HCT116 (cell line): Measurements from ENCODE around the gene VAV2. TPM values are rescaled to one million over a fixed set of nuclear protein-coding genes. Genes with fewer than 3 reads are reported as not detected.
"Not testable (repeated sequence)": the region's sequence is repeated elsewhere in the genome, so short reads cannot be mapped to it uniquely, and the experiment has no call there.

ENCODE experiments used
- ATAC-seq: fragments of 200-7000 bp; cut with Tn5 transposase; 2 replicates; pipeline ENCODE4 v1.9.1; 2020; ENCODE audit warnings: mild to moderate bottlenecking, moderate library complexity
- BruUV-seq: library from RNA; stranded (reverse); fragments of 400-500 nt; replicated peaks from 2 replicates; lab custom pipeline; 2021; lab: Mats Ljungman, UMichigan
- CTCF ChIA-PET: fragments of 300-600 bp; sonication (Branson Sonifier 250); formaldehyde crosslinking; loops from one replicate; lab custom pipeline; 2021; ENCODE audit warnings: antibody characterized with exemption; lab: Charles Lee
- POLR2A ChIA-PET: fragments of 300-600, 350-600 bp; sonication (Branson Sonifier 250); formaldehyde crosslinking; loops from one replicate; lab custom pipeline; 2021; ENCODE audit warnings: antibody characterized with exemption; lab: Charles Lee
- RAD21 ChIA-PET, 2 experiments: fragments of 300-600 bp; sonication (Branson Sonifier 250); formaldehyde crosslinking; loops; one replicate each; lab custom pipeline; 2023; ENCODE audit warnings: low total read pairs in 2 of 2; ENCODE audit not compliant: uncharacterized antibody in 2 of 2, unreplicated experiment in 2 of 2, low non-redundant PET in 1 of 2; lab: Charles Lee
- DNase-seq: peaks from one replicate; pipeline ENCODE4 v3.0.0-alpha.2; 2010; ENCODE audit warnings: low read depth, low spot score
- H2AFZ ChIP-seq: fragments of 200-600 bp; shearing (Covaris generic), sonication (generic); 2 replicates; pipeline ENCODE4 v1.6.1; 2017; ENCODE audit warnings: low read depth, mixed run types, mixed read lengths, antibody characterized with exemption, low read length; ENCODE audit not compliant: poor library complexity, severe bottlenecking
- H3K27ac ChIP-seq: 2 replicates; pipeline ENCODE4 v1.5.1; 2012; ENCODE audit warnings: low read depth, low read length
- H3K27me3 ChIP-seq: fragments of 200-600 bp; sonication (generic); 2 replicates; pipeline ENCODE4 v1.6.1; 2016; ENCODE audit warnings: mixed run types, low read length, mixed read lengths; ENCODE audit not compliant: insufficient read depth
- H3K36me3 ChIP-seq, 2 experiments: fragments of 200-500 bp in 1 of 2; fragments of 200-600 bp in 1 of 2; sonication (Bioruptor generic) in 1 of 2; sonication (generic) in 1 of 2; 2 replicates each; pipeline versions ENCODE4 v1.5.1 to v1.6.1; 2014 to 2016; ENCODE audit warnings: low read length in 2 of 2, inconsistent platforms in 1 of 2, mixed read lengths in 1 of 2, mixed run types in 1 of 2; ENCODE audit not compliant: insufficient read depth in 2 of 2, control insufficient read depth in 1 of 2
- H3K4me1 ChIP-seq, 2 experiments: fragments of 200-600 bp in 1 of 2; sonication (generic) in 1 of 2; 2 replicates each; pipeline versions ENCODE4 v1.5.1 to v1.6.1; 2012 to 2017; ENCODE audit warnings: low read length in 2 of 2, inconsistent platforms in 1 of 2, mild to moderate bottlenecking in 1 of 2, mixed read lengths in 1 of 2, mixed run types in 1 of 2, moderate library complexity in 1 of 2; ENCODE audit not compliant: insufficient read depth in 2 of 2, control insufficient read depth in 1 of 2
- H3K4me2 ChIP-seq: fragments of 200-600 bp; sonication (generic); 2 replicates; pipeline ENCODE4 v1.6.1; 2017; ENCODE audit warnings: mixed run types, low read length, mixed read lengths
- H3K4me3 ChIP-seq, 2 experiments: fragments of 200-600 bp in 1 of 2; sonication (generic) in 1 of 2; replicated peaks in 1 of 2; 2 replicates each; pipeline ENCODE4 v1.5.1; 2011 to 2016; ENCODE audit warnings: low read length in 2 of 2, control low read depth in 1 of 2, low read depth in 1 of 2, mild to moderate bottlenecking in 1 of 2, mixed read lengths in 1 of 2, mixed run types in 1 of 2
- H3K79me2 ChIP-seq: fragments of 200-600 bp; sonication (generic); 2 replicates; pipeline ENCODE4 v1.6.1; 2017; ENCODE audit warnings: mild to moderate bottlenecking, mixed run types, low read length, moderate library complexity, mixed read lengths; ENCODE audit not compliant: insufficient read depth
- H3K9ac ChIP-seq: fragments of 200-600 bp; sonication (generic); 2 replicates; pipeline ENCODE4 v1.6.1; 2016; ENCODE audit warnings: low read length, mixed read lengths
- H3K9me2 ChIP-seq: fragments of 200-600 bp; sonication (generic), shearing (Covaris generic); 2 replicates; pipeline ENCODE4 v1.6.1; 2017; ENCODE audit warnings: mixed run types, mild to moderate bottlenecking, moderate library complexity; ENCODE audit not compliant: insufficient read depth
- H3K9me3 ChIP-seq, 2 experiments: fragments of 200-500 bp in 1 of 2; fragments of 200-600 bp in 1 of 2; sonication (Bioruptor generic) in 1 of 2; sonication (generic) in 1 of 2; 2 replicates each; pipeline ENCODE4 v1.6.1; 2014 to 2017; ENCODE audit warnings: low read length in 2 of 2, mixed read lengths in 2 of 2, inconsistent platforms in 1 of 2, low read depth in 1 of 2, mild to moderate bottlenecking in 1 of 2, mixed run types in 1 of 2, moderate library complexity in 1 of 2; ENCODE audit not compliant: control insufficient read depth in 1 of 2, insufficient read depth in 1 of 2
- H4K20me1 ChIP-seq: fragments of 200-600 bp; sonication (generic), shearing (Covaris generic); 2 replicates; pipeline ENCODE4 v1.6.1; 2017; ENCODE audit warnings: mixed run types, mild to moderate bottlenecking, moderate library complexity; ENCODE audit not compliant: insufficient read depth
- CEBPB ChIP-seq: IDR thresholded peaks from 2 replicates; pipeline ENCODE4 v1.6.1; 2012; ENCODE audit warnings: low read depth
- EGR1 ChIP-seq: IDR thresholded peaks from 2 replicates; pipeline ENCODE4 v1.6.1; 2012; ENCODE audit warnings: low read depth
- RAD21 ChIP-seq: IDR thresholded peaks from 2 replicates; pipeline ENCODE4 v1.6.1; 2012; ENCODE audit warnings: low read depth, mild to moderate bottlenecking
- SIN3A ChIP-seq: IDR thresholded peaks from 2 replicates; pipeline ENCODE4 v1.6.1; 2012; ENCODE audit warnings: low read depth
- TCF7L2 ChIP-seq: IDR thresholded peaks from 2 replicates; pipeline ENCODE4 v1.7.0; 2011; ENCODE audit warnings: borderline replicate concordance, inconsistent platforms; ENCODE audit not compliant: insufficient read depth, insufficient read length; ENCODE audit errors: extremely low read depth
- YY1 ChIP-seq: IDR thresholded peaks from 2 replicates; pipeline ENCODE4 v1.6.1; 2011; ENCODE audit warnings: low read length, low read depth, moderate library complexity, mild to moderate bottlenecking; ENCODE audit not compliant: insufficient replicate concordance; ENCODE audit errors: extremely low read depth
- intact Hi-C: fragments of 100-400 bp; cut with micrococcal nuclease; formaldehyde crosslinking; loops from 2 replicates; pipeline ENCODE4 v1.10.0; 2022
- total RNA-seq: library from RNA; stranded (reverse); gene quantifications from one replicate; pipeline ENCODE4 v1.2.1, GENCODE V29; 2021; ENCODE audit not compliant: unreplicated experiment

VAV2 gene
- total RNA-seq, 1 experiment from 2014 or later: 33.2 TPM

DNA sequence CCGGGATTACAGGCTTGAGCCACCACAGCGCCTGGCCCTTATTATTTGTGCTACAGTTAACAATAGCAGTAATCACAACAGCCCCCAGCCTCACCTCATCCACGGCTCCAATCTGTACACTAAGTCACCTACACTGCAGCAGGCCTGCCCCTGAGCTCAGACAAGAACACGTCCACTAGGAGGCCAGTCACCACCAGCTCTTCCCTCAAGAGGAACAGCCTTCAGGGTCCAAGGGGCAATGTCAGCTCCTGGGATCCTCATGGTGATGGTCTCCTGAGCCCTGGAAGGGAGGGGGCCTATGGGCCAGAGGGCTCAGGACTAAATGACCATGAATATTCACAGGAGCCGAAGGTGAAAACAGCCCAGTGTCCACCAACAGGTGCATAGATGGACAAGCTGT is 67.7 kb downstream of the VAV2 start:
- no peaks in the 10 kb centered on the region for H3K36me3 ChIP-seq
- no peak overlapping the region for H2AFZ ChIP-seq
- RAD21 ChIA-PET: no interaction called here
- H4K20me1 ChIP-seq: no peaks in the 10 kb centered on the region
- H3K4me1 ChIP-seq: no peaks in the 10 kb centered on the region
- no peak for DNase-seq
- H3K9me3 ChIP-seq: no peaks in the 10 kb centered on the region
- no peak overlapping the region for H3K27ac ChIP-seq
- ATAC-seq: no peak
- TF ChIP-seq RAD21 (no peak), SIN3A (no peak), EGR1 (no peak), TCF7L2 (no peak), CEBPB (no peak), YY1 (no peak)
- H3K9ac ChIP-seq: no peak overlapping the region
- no peak overlapping the region for H3K4me2 ChIP-seq
- POLR2A ChIA-PET: no interaction called here
- CTCF ChIA-PET: no interaction called here
- intact Hi-C loops: no loop called here
- no TSS peak for BruUV-seq
- H3K79me2 ChIP-seq: peaks cover 21% of the 10 kb centered on the region; the same call in 1 of the 2 replicates
- H3K27me3 ChIP-seq: no peaks in the 10 kb centered on the region
- H3K4me3 ChIP-seq: no peak overlapping the region
- H3K9me2 ChIP-seq: no peaks in the 10 kb centered on the region

DNA sequence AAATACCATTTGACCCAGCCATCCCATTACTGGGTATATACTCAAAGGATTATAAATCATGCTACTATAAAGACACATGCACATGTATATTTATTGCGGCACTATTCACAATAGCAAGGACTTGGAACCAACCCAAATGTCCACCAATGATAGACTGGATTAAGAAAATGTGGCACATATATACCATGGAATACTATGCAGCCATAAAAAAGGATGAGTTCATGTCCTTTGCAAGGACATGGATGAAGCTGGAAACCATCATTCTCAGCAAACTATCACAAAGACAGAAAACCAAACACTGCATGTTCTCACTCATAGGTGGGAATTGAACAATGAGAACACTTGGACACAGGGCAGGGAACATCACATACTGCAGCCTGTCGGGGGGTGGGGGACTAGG is 68.5 kb downstream of the VAV2 start:
- H3K36me3 ChIP-seq, DNase-seq, H3K27me3 ChIP-seq, POLR2A ChIA-PET, ATAC-seq, BruUV-seq, H3K9ac ChIP-seq, H4K20me1 ChIP-seq, H3K9me2 ChIP-seq, H3K4me1 ChIP-seq, H3K4me3 ChIP-seq, H3K27ac ChIP-seq, RAD21 ChIA-PET, CTCF ChIA-PET, H3K9me3 ChIP-seq, intact Hi-C loops, H2AFZ ChIP-seq, H3K4me2 ChIP-seq: not testable (repeated sequence)
- H3K79me2 ChIP-seq: peaks cover 23% of the 10 kb centered on the region; the same call in 1 of the 2 replicates
